Stimulated activated CD4-positive, alpha-beta T cell treated with anti-CD3 and anti-CD28 coated beads, Interleukin-2, amount 100 ng/mL, for 4 hours (primary cell): ENCODE results near the gene RBKS.

ENCODE experiments used
- DNase-seq: peaks from one replicate; pipeline ENCODE4 v3.0.0-alpha.2; 2020; ENCODE audit warnings: low read depth

RBKS gene

DNA sequence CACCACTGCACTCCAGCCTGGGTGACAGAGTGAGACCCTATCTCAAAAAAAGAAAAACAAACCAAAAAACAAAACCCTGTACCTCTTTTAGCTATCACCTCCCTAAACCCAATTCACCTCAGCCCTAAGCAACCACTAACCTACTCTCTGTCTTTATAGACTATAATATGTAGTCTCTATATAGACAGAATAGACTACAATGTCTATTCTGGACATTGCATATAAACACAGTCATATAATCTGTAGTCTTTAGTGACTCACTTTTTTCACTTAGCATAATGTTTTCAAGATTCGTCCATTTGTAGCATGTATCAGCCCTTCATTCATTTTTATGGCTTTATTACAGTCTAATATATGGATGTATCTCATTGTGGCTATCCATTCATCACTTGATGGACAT lies 155.9 kb downstream of the RBKS start:
- DNase-seq = no peak
